Stimulated activated CD4-positive, alpha-beta T cell treated with anti-CD3 and anti-CD28 coated beads, Interleukin-2, amount 100 ng/mL, for 48 hours (primary cell): Measurements from ENCODE around the gene SCIMP.
A peak's percentile ranks its signal among the peaks of the same experiment; 100 is the strongest.
"Not testable (repeated sequence)": the region's sequence is repeated elsewhere in the genome, so short reads cannot be mapped to it uniquely, and the experiment has no call there.

Experiments used
- DNase-seq, 2 donors: peaks; one replicate each; pipeline ENCODE4 v3.0.0-alpha.2; 2020

The SCIMP gene

GRCh38 chr17:5234645-5235576, at the start of gene SCIMP:
TSS of gene SCIMP (minus strand) at chr17:5234860. CDS start at chr17:5234755, 105 bp downstream.
- DNase-seq, result no peak

GRCh38 chr17:5283571-5284315, 49.1 kb upstream of the SCIMP start:
- no peak for DNase-seq

GRCh38 chr17:5282642-5283217, 48.1 kb upstream of the SCIMP start:
- peak in 1 of 2 donors; percentile 21 for DNase-seq

GRCh38 chr17:5281814-5282641, 47.4 kb upstream of the SCIMP start, which contains the start of gene RABEP1:
TSS of gene RABEP1 (plus strand) at chr17:5282284. CDS start at chr17:5282487, 203 bp downstream.
- peak; percentile 93 to 94 for DNase-seq

GRCh38 chr17:5272322-5272721, 37.7 kb upstream of the SCIMP start:
- peak; percentile 17 to 33 for DNase-seq

GRCh38 chr17:5269241-5269960, 34.7 kb upstream of the SCIMP start:
- no peak for DNase-seq

- no peak for DNase-seq
Observed at GRCh38 chr17:5264893-5265292, 30.2 kb upstream of the SCIMP start.

GRCh38 chr17:5263441-5263840, 28.8 kb upstream of the SCIMP start:
- DNase-seq, result no peak

GRCh38 chr17:5262416-5262991, 27.8 kb upstream of the SCIMP start:
- no peak for DNase-seq

GRCh38 chr17:5260542-5260941, 25.9 kb upstream of the SCIMP start:
- DNase-seq, result no peak

- no peak for DNase-seq
Observed at GRCh38 chr17:5257124-5257523, 22.5 kb upstream of the SCIMP start.

- no peak for DNase-seq
Observed at GRCh38 chr17:5254903-5255521, 20.4 kb upstream of the SCIMP start.

GRCh38 chr17:5254414-5254813, 19.8 kb upstream of the SCIMP start:
- no peak for DNase-seq

- DNase-seq, result peak; percentile 62 to 63
Observed at GRCh38 chr17:5249615-5250014, 15.0 kb upstream of the SCIMP start.

- no peak for DNase-seq
Observed at GRCh38 chr17:5248821-5249479, 14.3 kb upstream of the SCIMP start.

GRCh38 chr17:5247621-5248020, 13.0 kb upstream of the SCIMP start:
- no peak for DNase-seq

GRCh38 chr17:5241861-5242671, 7.4 kb upstream of the SCIMP start:
- peak in 1 of 2 donors; percentile 9 for DNase-seq

- not testable (repeated sequence) for DNase-seq
Observed at GRCh38 chr17:5239769-5240168, 5.1 kb upstream of the SCIMP start.

- DNase-seq, result no peak
Observed at GRCh38 chr17:5238333-5238732, 3.7 kb upstream of the SCIMP start.
